ENCODE measurements around the gene GDF2. TPM values are rescaled to one million over a fixed set of nuclear protein-coding genes. Genes with fewer than 3 reads are reported as not detected.

GDF2 gene
- total and polyA plus RNA-seq, 10 of the 15 experiments (the other 5 are each of a cell fraction or from before 2014, with no cell fraction given) = not detected

DNA sequence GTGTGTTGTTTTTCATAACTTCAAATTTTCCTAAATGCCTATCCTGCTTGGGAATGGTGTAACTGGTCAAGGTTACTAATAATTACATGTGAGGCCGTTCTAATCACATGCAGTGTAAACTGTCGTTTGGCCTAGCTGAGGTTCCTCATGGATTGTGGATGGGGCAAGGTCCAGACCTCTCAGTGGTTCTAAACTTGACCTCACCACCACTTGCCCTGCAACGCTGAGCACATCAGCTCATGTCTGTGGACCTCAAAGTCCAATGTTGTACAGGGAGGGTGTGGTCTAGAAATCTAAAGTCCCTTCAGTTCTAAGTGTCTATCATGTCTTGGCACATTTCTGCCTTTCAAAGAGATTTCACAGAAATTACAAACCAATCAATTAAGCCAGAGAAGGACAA, 41.5 kb downstream of the GDF2 start (continued):
- TF ChIP-seq, protein P1, sequence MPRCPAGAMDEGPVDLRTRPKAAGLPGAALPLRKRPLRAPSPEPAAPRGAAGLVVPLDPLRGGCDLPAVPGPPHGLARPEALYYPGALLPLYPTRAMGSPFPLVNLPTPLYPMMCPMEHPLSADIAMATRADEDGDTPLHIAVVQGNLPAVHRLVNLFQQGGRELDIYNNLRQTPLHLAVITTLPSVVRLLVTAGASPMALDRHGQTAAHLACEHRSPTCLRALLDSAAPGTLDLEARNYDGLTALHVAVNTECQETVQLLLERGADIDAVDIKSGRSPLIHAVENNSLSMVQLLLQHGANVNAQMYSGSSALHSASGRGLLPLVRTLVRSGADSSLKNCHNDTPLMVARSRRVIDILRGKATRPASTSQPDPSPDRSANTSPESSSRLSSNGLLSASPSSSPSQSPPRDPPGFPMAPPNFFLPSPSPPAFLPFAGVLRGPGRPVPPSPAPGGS (IDR thresholded peaks at IDR 0.05; ENCODE audit: borderline replicate concordance, insufficient read depth, low read depth, low read length, poor library complexity, severe bottlenecking) = no peak

DNA sequence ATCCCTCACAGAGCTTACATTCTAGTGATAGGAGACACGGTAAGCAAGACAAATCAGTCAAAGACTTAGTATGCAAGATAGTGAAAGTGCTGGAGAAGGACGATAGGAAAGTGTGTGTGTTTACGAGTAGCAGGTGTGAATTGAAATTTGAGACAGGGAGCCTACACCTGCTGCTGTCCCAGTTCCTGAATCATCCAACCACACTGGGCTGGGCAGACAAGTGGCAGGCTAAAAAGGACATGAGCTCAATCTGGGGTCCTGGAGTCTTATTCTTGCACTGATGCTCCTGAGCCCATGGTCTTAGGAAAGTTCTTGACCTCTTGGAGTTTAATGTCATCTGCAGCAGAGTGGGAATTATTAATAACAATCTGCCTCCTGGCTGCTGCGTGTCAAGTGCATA, 42.1 kb downstream of the GDF2 start:
- BruUV-seq (replicated peaks) = no TSS peak
- no peak overlapping the region for H3K4me3 ChIP-seq
- no peaks in the 10 kb centered on the region; a peak in 1 of 4 replicates for H3K27me3 ChIP-seq (replicated peaks in 1 of 2; ENCODE audit: control insufficient read depth in 2 of 2, insufficient read depth in 2 of 2, low read length in 1 of 2)
- H2AFZ ChIP-seq (ENCODE audit: control insufficient read depth, low read depth, low read length) = no peak overlapping the region
- RAD21 ChIA-PET (ENCODE audit: unreplicated experiment) = no interaction called here
- H3K79me2 ChIP-seq (ENCODE audit: control insufficient read depth, insufficient read depth, low read length) = no peaks in the 10 kb centered on the region
- CTCF ChIA-PET = interaction anchor here (1.1 kb wide), 1 partner anchor 25 kb away, joined by 3 read pairs; no protein-coding TSS in a partner anchor
- H4K20me1 ChIP-seq (ENCODE audit: control insufficient read depth, insufficient read depth) = no peaks in the 10 kb centered on the region
- no peaks in the 10 kb centered on the region for H3K9me3 ChIP-seq (replicated peaks; ENCODE audit: control insufficient read depth, insufficient read depth, low read length)
- POLR2A ChIA-PET = no interaction called here
- no peak for ATAC-seq
- no peaks in the 10 kb centered on the region for H3K4me1 ChIP-seq (ENCODE audit: control insufficient read depth, insufficient read depth, low read length)
- no peak for FAIRE-seq
- intact Hi-C loops (cut with micrococcal nuclease; ENCODE audit: unreplicated experiment) (no loop called here), in situ Hi-C loops (cut with MboI) (no loop called here)
- SMC1A ChIA-PET (ENCODE audit: uncharacterized antibody, unreplicated experiment) = interaction anchor here (1.8 kb wide), 1 partner anchor 10 kb away, joined by 5 read pairs; no protein-coding TSS in a partner anchor
- H3K27ac ChIP-seq (ENCODE audit: control insufficient read depth, insufficient read depth) = no peak overlapping the region
- no peak overlapping the region for H3K9ac ChIP-seq (ENCODE audit: control insufficient read depth, insufficient read depth, low read length)
- TF ChIP-seq, protein P2, sequence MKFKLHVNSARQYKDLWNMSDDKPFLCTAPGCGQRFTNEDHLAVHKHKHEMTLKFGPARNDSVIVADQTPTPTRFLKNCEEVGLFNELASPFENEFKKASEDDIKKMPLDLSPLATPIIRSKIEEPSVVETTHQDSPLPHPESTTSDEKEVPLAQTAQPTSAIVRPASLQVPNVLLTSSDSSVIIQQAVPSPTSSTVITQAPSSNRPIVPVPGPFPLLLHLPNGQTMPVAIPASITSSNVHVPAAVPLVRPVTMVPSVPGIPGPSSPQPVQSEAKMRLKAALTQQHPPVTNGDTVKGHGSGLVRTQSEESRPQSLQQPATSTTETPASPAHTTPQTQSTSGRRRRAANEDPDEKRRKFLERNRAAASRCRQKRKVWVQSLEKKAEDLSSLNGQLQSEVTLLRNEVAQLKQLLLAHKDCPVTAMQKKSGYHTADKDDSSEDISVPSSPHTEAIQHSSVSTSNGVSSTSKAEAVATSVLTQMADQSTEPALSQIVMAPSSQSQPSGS (IDR thresholded peaks at IDR 0.05; ENCODE audit: low read length) = no peak
- TF ChIP-seq CBX5 (IDR thresholded peaks at IDR 0.05; ENCODE audit: low read depth) (no peak), SUZ12 (IDR thresholded peaks at IDR 0.05; ENCODE audit: unreplicated experiment) (no peak), RB1 (IDR thresholded peaks at IDR 0.05; ENCODE audit: borderline replicate concordance) (no peak), RAD21 (IDR thresholded peaks at IDR 0.05; ENCODE audit: insufficient read depth, low read depth, low read length) (no peak), MTA2 (IDR thresholded peaks at IDR 0.05; ENCODE audit: low read depth) (no peak)
- TF ChIP-seq, protein P3, sequence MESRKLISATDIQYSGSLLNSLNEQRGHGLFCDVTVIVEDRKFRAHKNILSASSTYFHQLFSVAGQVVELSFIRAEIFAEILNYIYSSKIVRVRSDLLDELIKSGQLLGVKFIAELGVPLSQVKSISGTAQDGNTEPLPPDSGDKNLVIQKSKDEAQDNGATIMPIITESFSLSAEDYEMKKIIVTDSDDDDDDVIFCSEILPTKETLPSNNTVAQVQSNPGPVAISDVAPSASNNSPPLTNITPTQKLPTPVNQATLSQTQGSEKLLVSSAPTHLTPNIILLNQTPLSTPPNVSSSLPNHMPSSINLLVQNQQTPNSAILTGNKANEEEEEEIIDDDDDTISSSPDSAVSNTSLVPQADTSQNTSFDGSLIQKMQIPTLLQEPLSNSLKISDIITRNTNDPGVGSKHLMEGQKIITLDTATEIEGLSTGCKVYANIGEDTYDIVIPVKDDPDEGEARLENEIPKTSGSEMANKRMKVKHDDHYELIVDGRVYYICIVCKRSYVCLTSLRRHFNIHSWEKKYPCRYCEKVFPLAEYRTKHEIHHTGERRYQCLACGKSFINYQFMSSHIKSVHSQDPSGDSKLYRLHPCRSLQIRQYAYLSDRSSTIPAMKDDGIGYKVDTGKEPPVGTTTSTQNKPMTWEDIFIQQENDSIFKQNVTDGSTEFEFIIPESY (IDR thresholded peaks at IDR 0.05) = no peak
- no peak for DNase-seq (ENCODE audit: low read depth, low spot score)
- 29% methylated on average over 4 of the region's 4 CpGs for WGBS (ENCODE audit: insufficient coverage, insufficient replicate concordance, low lambda C conversion rate, missing lambda C conversion rate)
- H3K4me2 ChIP-seq (ENCODE audit: control insufficient read depth, insufficient read depth) = no peak overlapping the region
- no peaks in the 10 kb centered on the region for H3K36me3 ChIP-seq (ENCODE audit: control insufficient read depth in 2 of 2, insufficient read depth in 2 of 2, low read length in 1 of 2)

Measured in GM12878 (cell line).